Erythroblast (primary cell): Measurements from ENCODE around the gene LRRIQ3.

Experiments used
- GATA1 ChIP-seq: IDR thresholded peaks from 2 replicates; pipeline ENCODE4 v1.6.1; 2011; ENCODE audit warnings: low read depth, mild to moderate bottlenecking, control low read depth, low read length, moderate library complexity
- POLR2A ChIP-seq: IDR thresholded peaks from 2 replicates; pipeline ENCODE4 v1.6.1; 2011; ENCODE audit warnings: mild to moderate bottlenecking, low read length

- TF ChIP-seq POLR2A (no peak), GATA1 (no peak)
Observed at GRCh38 chr1:74197255-74197654, 721 bp downstream of the LRRIQ3 start.
